ENCODE data around the gene SMYD3. TPM values are rescaled to one million over a fixed set of nuclear protein-coding genes. Genes with fewer than 3 reads are reported as not detected.
A peak's percentile ranks its signal among the peaks of the same experiment; 100 is the strongest.

Gene SMYD3
- total RNA-seq, 1 donor from 2014 or later, result 35.4 TPM

- Mint-ChIP-seq H3K27me3 (ENCODE audit: unreplicated experiment) (peaks cover 2% of the 10 kb centered on the region), H3K4me3 (ENCODE audit: unreplicated experiment) (no peak overlapping the region)
- no peak for DNase-seq (ENCODE audit: low spot score)
Observed at GRCh38 chr1:246151796-246152434, 355.2 kb downstream of the SMYD3 start.

GRCh38 chr1:246149543-246149942 lies 357.5 kb downstream of the SMYD3 start:
- Mint-ChIP-seq H3K4me1 (ENCODE audit: unreplicated experiment) (peaks cover 16% of the 10 kb centered on the region), H3K9me3 (ENCODE audit: unreplicated experiment) (no peaks in the 10 kb centered on the region), H3K27me3 (ENCODE audit: unreplicated experiment) (peaks cover 2% of the 10 kb centered on the region), H3K4me3 (ENCODE audit: unreplicated experiment) (no peak overlapping the region), H3K36me3 (ENCODE audit: low read depth, unreplicated experiment) (peaks cover 7% of the 10 kb centered on the region), H3K27ac (ENCODE audit: unreplicated experiment) (no peak overlapping the region)
- TF ChIP-seq CTCF (IDR thresholded peaks at IDR 0.05; ENCODE audit: unreplicated experiment), result no peak
- DNase-seq (ENCODE audit: low spot score), result no peak

More at GRCh38 chr1:246151796-246152434, 355.2 kb downstream of the SMYD3 start:
- Mint-ChIP-seq H3K9me3 (ENCODE audit: unreplicated experiment) (no peaks in the 10 kb centered on the region), H3K4me1 (ENCODE audit: unreplicated experiment) (peaks cover 16% of the 10 kb centered on the region), H3K36me3 (ENCODE audit: low read depth, unreplicated experiment) (peaks cover 3% of the 10 kb centered on the region), H3K27ac (ENCODE audit: unreplicated experiment) (peak overlapping the region; percentile 32)
- TF ChIP-seq CTCF (IDR thresholded peaks at IDR 0.05; ENCODE audit: unreplicated experiment), result no peak

- Mint-ChIP-seq H3K27ac (ENCODE audit: unreplicated experiment) (no peak overlapping the region), H3K4me3 (ENCODE audit: unreplicated experiment) (no peak overlapping the region), H3K4me1 (ENCODE audit: unreplicated experiment) (peaks cover 12% of the 10 kb centered on the region), H3K36me3 (ENCODE audit: low read depth, unreplicated experiment) (peaks cover 7% of the 10 kb centered on the region), H3K27me3 (ENCODE audit: unreplicated experiment) (peaks cover 3% of the 10 kb centered on the region), H3K9me3 (ENCODE audit: unreplicated experiment) (no peaks in the 10 kb centered on the region)
- no peak for TF ChIP-seq CTCF (IDR thresholded peaks at IDR 0.05; ENCODE audit: unreplicated experiment)
- DNase-seq (ENCODE audit: low spot score), result no peak
Observed at GRCh38 chr1:246147524-246148461, 359.3 kb downstream of the SMYD3 start.

GRCh38 chr1:246146804-246147523 lies 360.1 kb downstream of the SMYD3 start:
- no peak for TF ChIP-seq CTCF (IDR thresholded peaks at IDR 0.05; ENCODE audit: unreplicated experiment)

More at GRCh38 chr1:246146804-246147523, 360.1 kb downstream of the SMYD3 start:
- no peaks in the 10 kb centered on the region for H3K9me3 Mint-ChIP-seq (ENCODE audit: unreplicated experiment)
- no peak for DNase-seq (ENCODE audit: low spot score)
- no peak overlapping the region for H3K4me3 Mint-ChIP-seq (ENCODE audit: unreplicated experiment)
- peaks cover 7% of the 10 kb centered on the region for H3K4me1 Mint-ChIP-seq (ENCODE audit: unreplicated experiment)
- H3K36me3 Mint-ChIP-seq (ENCODE audit: low read depth, unreplicated experiment), result peaks cover 7% of the 10 kb centered on the region
- H3K27me3 Mint-ChIP-seq (ENCODE audit: unreplicated experiment), result peaks cover 3% of the 10 kb centered on the region
- no peak overlapping the region for H3K27ac Mint-ChIP-seq (ENCODE audit: unreplicated experiment)

Data from endothelial cell (in vitro differentiated cells).